ENCODE results near the gene LIX1.

GRCh38 chr5:97094579-97095317 is 47.7 kb downstream of the LIX1 start:
- no peak for TF ChIP-seq ZC3H11A (IDR thresholded peaks at IDR 0.05)
- TF ChIP-seq CEBPB (IDR thresholded peaks at IDR 0.05) = no peak
- no peak for TF ChIP-seq REST (IDR thresholded peaks at IDR 0.05)
- no peak for TF ChIP-seq RNF2 (IDR thresholded peaks at IDR 0.05; ENCODE audit: borderline replicate concordance, low read depth)
- TF ChIP-seq, protein P1, sequence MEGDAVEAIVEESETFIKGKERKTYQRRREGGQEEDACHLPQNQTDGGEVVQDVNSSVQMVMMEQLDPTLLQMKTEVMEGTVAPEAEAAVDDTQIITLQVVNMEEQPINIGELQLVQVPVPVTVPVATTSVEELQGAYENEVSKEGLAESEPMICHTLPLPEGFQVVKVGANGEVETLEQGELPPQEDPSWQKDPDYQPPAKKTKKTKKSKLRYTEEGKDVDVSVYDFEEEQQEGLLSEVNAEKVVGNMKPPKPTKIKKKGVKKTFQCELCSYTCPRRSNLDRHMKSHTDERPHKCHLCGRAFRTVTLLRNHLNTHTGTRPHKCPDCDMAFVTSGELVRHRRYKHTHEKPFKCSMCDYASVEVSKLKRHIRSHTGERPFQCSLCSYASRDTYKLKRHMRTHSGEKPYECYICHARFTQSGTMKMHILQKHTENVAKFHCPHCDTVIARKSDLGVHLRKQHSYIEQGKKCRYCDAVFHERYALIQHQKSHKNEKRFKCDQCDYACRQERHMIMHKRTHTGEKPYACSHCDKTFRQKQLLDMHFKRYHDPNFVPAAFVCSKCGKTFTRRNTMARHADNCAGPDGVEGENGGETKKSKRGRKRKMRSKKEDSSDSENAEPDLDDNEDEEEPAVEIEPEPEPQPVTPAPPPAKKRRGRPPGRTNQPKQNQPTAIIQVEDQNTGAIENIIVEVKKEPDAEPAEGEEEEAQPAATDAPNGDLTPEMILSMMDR (IDR thresholded peaks at IDR 0.05) = no peak
